PC-9 (cell line): ENCODE results near the gene SLC25A33. TPM values are rescaled to one million over a fixed set of nuclear protein-coding genes. Genes with fewer than 3 reads are reported as not detected.

Experiments
- BruUV-seq: library from RNA; stranded (reverse); fragments of 400-500 nt; replicated peaks from 2 replicates; lab custom pipeline; 2021; lab: Mats Ljungman, UMichigan
- CTCF ChIA-PET: fragments of 300-600 bp; sonication (Branson Sonifier 250); formaldehyde crosslinking; loops from one replicate; lab custom pipeline; 2022; ENCODE audit warnings: antibody characterized with exemption; lab: Charles Lee
- POLR2A ChIA-PET: fragments of 300-600 bp; sonication (Branson Sonifier 250); formaldehyde crosslinking; loops from one replicate; lab custom pipeline; 2022; ENCODE audit warnings: antibody characterized with exemption; ENCODE audit not compliant: unreplicated experiment; lab: Charles Lee
- DNase-seq, 2 experiments: peaks; one replicate each; pipeline versions ENCODE4 v3.0.0 to v3.0.0-alpha.2; 2015 to 2022; ENCODE audit warnings: mixed read lengths in 1 of 2
- H2AFZ ChIP-seq: fragments of 200-600 bp; sonication (generic); 2 replicates; pipeline ENCODE4 v1.8.1; 2017; ENCODE audit warnings: antibody characterized with exemption
- H3F3A ChIP-seq: fragments of 200-600 bp; sonication (generic); 2 replicates; pipeline ENCODE4 v1.8.1; 2017; ENCODE audit warnings: antibody characterized with exemption, mild to moderate bottlenecking, low read depth; ENCODE audit not compliant: insufficient read depth
- H3K27ac ChIP-seq: fragments of 200-600 bp; sonication (generic); 2 replicates; pipeline ENCODE4 v1.6.1; 2016; ENCODE audit warnings: mixed run types
- H3K27me3 ChIP-seq: fragments of 200-600 bp; sonication (generic); 2 replicates; pipeline ENCODE4 v1.6.1; 2016; ENCODE audit warnings: low read depth, mixed run types; ENCODE audit not compliant: insufficient read depth
- H3K36me3 ChIP-seq: fragments of 200-600 bp; sonication (generic); 2 replicates; pipeline ENCODE4 v1.6.1; 2016; ENCODE audit warnings: low read depth, mixed run types
- H3K4me1 ChIP-seq: fragments of 200-600 bp; sonication (generic); replicated peaks from 2 replicates; pipeline ENCODE4 v1.6.1; 2016; ENCODE audit warnings: mixed run types; ENCODE audit not compliant: insufficient read depth
- H3K4me2 ChIP-seq: fragments of 200-600 bp; sonication (generic); 2 replicates; pipeline ENCODE4 v1.6.1; 2017; ENCODE audit warnings: mixed run types
- H3K4me3 ChIP-seq: fragments of 200-600 bp; sonication (generic); 2 replicates; pipeline ENCODE4 v1.6.1; 2016; ENCODE audit warnings: mixed run types
- H3K79me2 ChIP-seq: fragments of 200-600 bp; sonication (generic); 2 replicates; pipeline ENCODE4 v1.6.1; 2017; ENCODE audit warnings: low read depth, mixed run types
- H3K9me2 ChIP-seq: fragments of 200-600 bp; sonication (generic); 2 replicates; pipeline ENCODE4 v1.8.1; 2017; ENCODE audit warnings: mild to moderate bottlenecking; ENCODE audit not compliant: insufficient read depth
- H3K9me3 ChIP-seq: fragments of 200-600 bp; sonication (generic); 2 replicates; pipeline ENCODE4 v1.8.1; 2016; ENCODE audit warnings: low read depth; ENCODE audit not compliant: insufficient read depth
- H4K20me1 ChIP-seq: fragments of 200-600 bp; sonication (generic); 2 replicates; pipeline ENCODE4 v1.8.1; 2017; ENCODE audit not compliant: insufficient read depth
- EZH2 ChIP-seq: fragments of 200-600 bp; sonication (generic); IDR thresholded peaks from 2 replicates; pipeline ENCODE4 v1.8.0; 2017; ENCODE audit warnings: antibody characterized with exemption, low read depth
- intact Hi-C: fragments of 100-400 bp; cut with micrococcal nuclease; formaldehyde crosslinking; loops from one replicate; pipeline ENCODE4 v1.10.0; 2022; ENCODE audit not compliant: unreplicated experiment
- total RNA-seq: library from RNA; stranded (reverse); gene quantifications from 2 replicates; pipeline ENCODE4 v1.2.3, GENCODE V29; 2021
- TF ChIP-seq, protein P1 (sequence below): fragments of 200-600 bp; sonication (generic); conservative IDR thresholded peaks from 2 replicates; pipeline ENCODE4 v1.6.1; 2017; ENCODE audit warnings: mixed run types, antibody characterized with exemption, mild to moderate bottlenecking, moderate library complexity

SLC25A33 gene
- total RNA-seq, 1 experiment from 2014 or later: 3.0 TPM

DNA sequence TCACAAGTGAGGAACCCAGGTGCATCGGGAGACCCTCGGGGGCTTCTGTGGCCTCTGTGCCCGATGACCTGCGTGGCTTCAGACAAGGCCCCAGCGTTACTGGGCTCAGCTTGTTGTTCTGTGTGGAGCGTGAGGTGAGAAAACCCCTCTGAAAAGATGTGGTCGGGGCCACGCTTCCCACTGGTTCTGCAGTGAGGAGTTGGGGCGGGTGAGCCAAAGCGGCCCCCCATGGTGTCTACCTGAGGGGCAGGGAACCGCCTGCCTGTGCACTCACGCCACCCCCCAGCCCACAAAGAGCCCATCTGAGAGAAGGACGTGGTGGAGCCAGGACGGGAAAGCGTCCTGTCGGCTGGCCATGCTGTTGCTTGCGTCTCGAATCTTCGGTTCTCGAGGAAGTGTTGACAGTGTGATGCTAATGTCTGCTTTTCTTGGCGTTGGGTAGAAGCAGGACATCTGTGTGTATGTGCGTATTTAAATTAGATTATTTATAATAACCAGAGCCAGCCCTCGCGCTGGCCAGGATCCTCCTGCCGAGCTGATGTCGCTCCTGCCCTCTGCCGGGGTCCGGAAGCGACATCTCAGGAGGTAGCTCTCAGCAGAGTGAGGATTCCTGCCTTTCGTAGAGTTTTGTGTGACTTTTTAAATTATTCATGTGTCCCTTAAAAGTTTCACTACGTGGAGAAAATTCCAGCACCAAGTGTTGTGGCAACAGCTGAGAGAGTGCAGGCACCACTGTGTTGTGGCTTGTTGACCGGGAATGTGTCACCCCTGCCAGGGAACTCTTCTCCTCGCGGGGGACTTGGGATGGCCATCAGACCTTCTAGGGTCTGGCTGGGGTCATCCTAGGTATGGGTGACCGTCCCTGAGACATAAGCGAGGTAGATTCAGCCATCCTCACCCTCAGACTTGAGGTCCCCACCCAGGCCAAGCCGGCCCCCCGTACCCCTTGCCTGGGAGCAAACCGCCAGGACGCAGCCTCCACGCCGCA is 64.8 kb downstream of the SLC25A33 start:
- ChIA-PET POLR2A (no interaction called here), CTCF (no interaction called here)
- Histone ChIP-seq H3K27ac (no peak overlapping the region), H3K36me3 (no peaks in the 10 kb centered on the region), H3K9me2 (no peaks in the 10 kb centered on the region), H3K27me3 (no peaks in the 10 kb centered on the region), H2AFZ (no peak overlapping the region), H4K20me1 (no peaks in the 10 kb centered on the region), H3K4me1 (no peaks in the 10 kb centered on the region), H3K4me2 (no peak overlapping the region), H3F3A (no peaks in the 10 kb centered on the region), H3K4me3 (no peak overlapping the region), H3K9me3 (no peaks in the 10 kb centered on the region), H3K79me2 (no peaks in the 10 kb centered on the region)
- BruUV-seq: no TSS peak
- intact Hi-C loops: no loop called here
- TF ChIP-seq EZH2: no peak
- TF ChIP-seq, protein P1, sequence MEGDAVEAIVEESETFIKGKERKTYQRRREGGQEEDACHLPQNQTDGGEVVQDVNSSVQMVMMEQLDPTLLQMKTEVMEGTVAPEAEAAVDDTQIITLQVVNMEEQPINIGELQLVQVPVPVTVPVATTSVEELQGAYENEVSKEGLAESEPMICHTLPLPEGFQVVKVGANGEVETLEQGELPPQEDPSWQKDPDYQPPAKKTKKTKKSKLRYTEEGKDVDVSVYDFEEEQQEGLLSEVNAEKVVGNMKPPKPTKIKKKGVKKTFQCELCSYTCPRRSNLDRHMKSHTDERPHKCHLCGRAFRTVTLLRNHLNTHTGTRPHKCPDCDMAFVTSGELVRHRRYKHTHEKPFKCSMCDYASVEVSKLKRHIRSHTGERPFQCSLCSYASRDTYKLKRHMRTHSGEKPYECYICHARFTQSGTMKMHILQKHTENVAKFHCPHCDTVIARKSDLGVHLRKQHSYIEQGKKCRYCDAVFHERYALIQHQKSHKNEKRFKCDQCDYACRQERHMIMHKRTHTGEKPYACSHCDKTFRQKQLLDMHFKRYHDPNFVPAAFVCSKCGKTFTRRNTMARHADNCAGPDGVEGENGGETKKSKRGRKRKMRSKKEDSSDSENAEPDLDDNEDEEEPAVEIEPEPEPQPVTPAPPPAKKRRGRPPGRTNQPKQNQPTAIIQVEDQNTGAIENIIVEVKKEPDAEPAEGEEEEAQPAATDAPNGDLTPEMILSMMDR: no peak
- DNase-seq: no peak

DNA sequence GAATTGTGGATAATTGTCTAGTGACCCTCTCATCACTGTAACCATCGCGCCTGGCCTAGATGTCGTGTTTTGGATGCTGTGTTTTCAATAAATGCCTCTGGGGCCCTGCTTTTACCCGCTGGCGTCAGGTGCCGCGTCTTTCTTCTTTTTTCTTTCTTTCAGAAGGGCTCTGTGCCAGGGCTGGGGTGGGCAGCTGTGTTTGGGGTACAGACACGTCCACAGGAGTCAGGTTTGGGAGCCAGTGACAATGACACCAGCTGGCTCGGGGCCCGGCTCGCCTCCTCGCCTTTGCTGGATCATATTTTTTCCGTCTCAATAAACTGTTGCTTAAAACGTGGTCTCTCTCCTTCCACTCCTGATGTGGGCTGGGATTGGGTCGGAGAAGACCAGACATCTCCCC is 65.6 kb downstream of the SLC25A33 start:
- BruUV-seq: no TSS peak
- TF ChIP-seq EZH2: no peak
- TF ChIP-seq, protein P1: no peak
- Histone ChIP-seq H3K36me3 (no peaks in the 10 kb centered on the region), H3K4me1 (no peaks in the 10 kb centered on the region), H3K4me2 (no peak overlapping the region), H3F3A (no peaks in the 10 kb centered on the region), H3K9me2 (no peaks in the 10 kb centered on the region), H3K4me3 (no peak overlapping the region), H4K20me1 (no peaks in the 10 kb centered on the region), H3K9me3 (no peaks in the 10 kb centered on the region), H3K79me2 (no peaks in the 10 kb centered on the region), H2AFZ (no peak overlapping the region), H3K27me3 (no peaks in the 10 kb centered on the region), H3K27ac (no peak overlapping the region)
- ChIA-PET CTCF (no interaction called here), POLR2A (no interaction called here)
- intact Hi-C loops: no loop called here
- DNase-seq: no peak

DNA sequence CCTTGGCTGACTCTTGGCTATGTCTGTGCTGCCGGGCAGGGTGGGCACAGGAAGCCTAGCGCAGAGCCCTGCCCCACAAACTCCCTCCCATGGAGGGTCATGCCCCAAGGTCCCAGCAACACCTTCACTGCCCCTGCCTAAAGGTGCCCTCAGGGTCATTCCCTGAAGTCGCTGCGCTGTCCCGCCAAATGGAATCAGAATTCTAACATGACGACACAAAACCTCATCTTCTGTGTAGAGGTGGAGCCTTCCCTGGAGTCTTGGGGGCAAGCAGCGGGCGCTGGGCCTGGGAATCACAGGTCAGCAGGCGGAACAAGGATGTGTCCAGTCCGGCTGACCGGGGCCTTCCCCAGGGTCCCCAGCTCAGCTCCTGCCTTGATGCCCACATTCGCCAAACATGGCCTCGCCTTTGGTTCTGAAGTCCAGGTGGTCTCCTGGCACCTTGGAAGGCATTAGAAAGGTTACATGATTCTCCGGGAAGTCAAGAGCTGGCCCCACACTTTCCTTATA is 66.7 kb downstream of the SLC25A33 start:
- DNase-seq: no peak
- no TSS peak for BruUV-seq
- POLR2A ChIA-PET: no interaction called here
- no peaks in the 10 kb centered on the region for H3K36me3 ChIP-seq
- H3K4me3 ChIP-seq: no peak overlapping the region
- no peaks in the 10 kb centered on the region for H3F3A ChIP-seq
- no peaks in the 10 kb centered on the region for H3K9me3 ChIP-seq
- TF ChIP-seq, protein P1: no peak
- TF ChIP-seq EZH2: no peak
- H3K9me2 ChIP-seq: no peaks in the 10 kb centered on the region
- CTCF ChIA-PET: no interaction called here
- H2AFZ ChIP-seq: no peak overlapping the region
- no peak overlapping the region for H3K27ac ChIP-seq
- intact Hi-C loops: no loop called here
- no peaks in the 10 kb centered on the region for H4K20me1 ChIP-seq
- H3K4me2 ChIP-seq: no peak overlapping the region
- H3K79me2 ChIP-seq: no peaks in the 10 kb centered on the region
- no peaks in the 10 kb centered on the region for H3K27me3 ChIP-seq
- no peaks in the 10 kb centered on the region for H3K4me1 ChIP-seq
